Neural progenitor cell (in vitro differentiated cells): Measurements from ENCODE around the gene XAGE3.
"Not testable (repeated sequence)": the region's sequence is repeated elsewhere in the genome, so short reads cannot be mapped to it uniquely, and the experiment has no call there.

Source experiments
- EZH2phosphoT487 ChIP-seq: fragments of 200-600 bp; sonication (generic); IDR thresholded peaks from 2 replicates; pipeline ENCODE4 v1.6.1; 2017; ENCODE audit warnings: antibody characterized with exemption
- TF ChIP-seq, protein P1 (sequence below): fragments of 200-600 bp; sonication (generic); IDR thresholded peaks from 2 replicates; pipeline ENCODE4 v1.5.1; 2017; ENCODE audit warnings: antibody characterized with exemption, mild to moderate bottlenecking

DNA sequence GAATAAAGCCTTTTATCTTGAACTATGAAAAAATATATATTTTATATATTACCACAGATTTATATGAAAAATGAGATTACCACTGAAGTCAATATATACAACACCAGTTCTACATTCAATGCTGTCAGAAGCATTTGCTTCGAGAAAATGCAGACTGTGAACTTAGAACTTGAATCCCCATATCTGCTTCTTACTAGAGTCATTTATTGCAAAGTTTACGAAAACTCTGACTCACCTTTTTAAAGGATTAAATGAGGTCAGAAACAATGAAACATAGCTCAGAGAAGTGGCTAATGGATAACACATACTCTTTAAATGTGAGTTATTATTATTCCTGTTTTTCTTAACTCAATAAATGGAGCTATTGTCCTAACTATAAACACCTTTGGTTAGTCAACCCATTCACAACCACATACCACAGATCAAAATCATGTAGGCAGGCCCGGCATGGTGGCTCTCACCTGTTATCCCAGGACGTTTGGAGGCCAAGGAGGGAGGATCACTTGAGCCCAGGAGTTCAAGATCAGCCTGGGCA lies 10.8 kb downstream of the XAGE3 start:
- TF ChIP-seq, protein P1, sequence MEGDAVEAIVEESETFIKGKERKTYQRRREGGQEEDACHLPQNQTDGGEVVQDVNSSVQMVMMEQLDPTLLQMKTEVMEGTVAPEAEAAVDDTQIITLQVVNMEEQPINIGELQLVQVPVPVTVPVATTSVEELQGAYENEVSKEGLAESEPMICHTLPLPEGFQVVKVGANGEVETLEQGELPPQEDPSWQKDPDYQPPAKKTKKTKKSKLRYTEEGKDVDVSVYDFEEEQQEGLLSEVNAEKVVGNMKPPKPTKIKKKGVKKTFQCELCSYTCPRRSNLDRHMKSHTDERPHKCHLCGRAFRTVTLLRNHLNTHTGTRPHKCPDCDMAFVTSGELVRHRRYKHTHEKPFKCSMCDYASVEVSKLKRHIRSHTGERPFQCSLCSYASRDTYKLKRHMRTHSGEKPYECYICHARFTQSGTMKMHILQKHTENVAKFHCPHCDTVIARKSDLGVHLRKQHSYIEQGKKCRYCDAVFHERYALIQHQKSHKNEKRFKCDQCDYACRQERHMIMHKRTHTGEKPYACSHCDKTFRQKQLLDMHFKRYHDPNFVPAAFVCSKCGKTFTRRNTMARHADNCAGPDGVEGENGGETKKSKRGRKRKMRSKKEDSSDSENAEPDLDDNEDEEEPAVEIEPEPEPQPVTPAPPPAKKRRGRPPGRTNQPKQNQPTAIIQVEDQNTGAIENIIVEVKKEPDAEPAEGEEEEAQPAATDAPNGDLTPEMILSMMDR = not testable (repeated sequence)
- TF ChIP-seq EZH2phosphoT487 = not testable (repeated sequence)
